Measurements from ENCODE around the gene TSPAN3. TPM values are rescaled to one million over a fixed set of nuclear protein-coding genes. Genes with fewer than 3 reads are reported as not detected.

The TSPAN3 gene
- total RNA-seq, 1 donor, result 182 TPM

DNA sequence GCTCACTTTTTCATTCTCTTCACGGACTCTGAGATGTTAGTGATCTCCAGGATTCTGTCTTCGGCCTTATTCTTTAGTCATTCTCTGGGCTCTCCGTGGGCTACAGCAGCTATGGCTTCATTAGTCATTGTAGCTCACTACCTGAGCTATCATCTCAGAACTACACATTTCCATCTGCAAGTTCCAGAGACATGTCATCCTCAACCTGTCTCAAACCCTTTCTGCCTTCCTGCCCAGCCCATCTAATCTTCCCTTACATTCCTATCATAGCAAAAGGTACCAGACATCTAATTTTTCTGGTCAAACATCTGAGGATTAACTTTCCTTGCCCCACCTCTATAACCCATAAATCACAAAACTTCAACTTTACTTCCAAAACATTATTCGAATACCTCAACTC, 13.2 kb downstream of the TSPAN3 start:
- no peak for DNase-seq (ENCODE audit: low read depth in 2 of 3, low spot score in 2 of 3)

DNA sequence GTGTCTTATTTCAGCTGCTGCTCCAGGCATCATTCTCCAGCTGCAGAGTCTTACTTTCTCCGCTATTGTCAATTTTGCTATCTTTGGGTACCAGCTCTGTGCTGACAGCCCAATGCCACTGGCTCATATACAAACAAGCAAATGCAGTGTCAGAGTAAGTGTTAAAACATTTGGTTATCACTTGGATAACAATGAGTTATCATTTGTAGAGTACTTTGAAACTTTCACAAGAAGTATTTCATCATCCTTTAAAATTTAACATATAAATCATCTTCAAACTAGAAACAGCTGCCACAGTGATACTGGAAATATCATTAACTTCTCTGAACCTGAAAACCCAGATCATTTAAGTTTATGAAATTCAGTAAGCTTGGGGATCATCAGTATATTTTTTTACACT, 13.8 kb downstream of the TSPAN3 start:
- DNase-seq (ENCODE audit: low read depth in 2 of 3, low spot score in 2 of 3), result no peak

DNA sequence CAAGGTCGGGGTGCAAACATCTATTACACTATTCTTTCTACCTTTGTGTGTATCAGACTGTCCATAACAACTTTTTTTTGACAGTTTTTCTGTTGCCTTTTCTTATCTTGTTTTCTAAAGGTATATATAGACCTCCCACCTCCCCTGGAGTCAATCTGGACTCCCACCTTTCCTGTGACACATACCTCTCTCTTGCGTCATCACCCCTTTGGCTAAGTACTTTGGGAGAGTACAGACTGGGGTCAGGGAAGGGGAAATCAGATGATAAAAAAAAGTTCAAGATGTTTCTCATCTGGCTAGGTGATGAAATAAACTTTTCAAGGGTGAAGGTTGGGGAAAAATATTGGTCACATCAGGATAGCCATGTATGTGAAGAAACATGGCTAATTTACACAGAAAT, 17.2 kb downstream of the TSPAN3 start:
- no peak for DNase-seq (ENCODE audit: low read depth in 2 of 3, low spot score in 2 of 3)

DNA sequence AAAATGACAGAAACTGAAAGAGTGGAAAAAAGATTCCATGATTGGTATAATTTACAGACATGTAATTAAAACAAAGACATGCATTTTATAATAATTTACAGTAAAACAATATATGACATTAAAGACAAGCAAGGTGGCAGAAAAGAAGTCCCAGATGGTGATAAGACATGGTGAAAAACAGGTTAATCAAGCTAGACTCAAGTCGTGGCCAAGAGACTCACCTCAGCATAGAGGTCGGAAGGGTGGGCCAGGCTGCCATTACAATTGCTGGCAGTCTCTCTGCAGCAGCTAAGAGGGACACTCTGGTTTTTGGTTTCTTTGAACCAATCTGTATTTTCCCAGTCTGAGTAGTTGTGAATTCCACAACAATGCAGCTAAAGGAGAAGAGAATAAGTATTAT, 18.4 kb downstream of the TSPAN3 start:
- DNase-seq (ENCODE audit: low read depth in 2 of 3, low spot score in 2 of 3), result no peak

DNA sequence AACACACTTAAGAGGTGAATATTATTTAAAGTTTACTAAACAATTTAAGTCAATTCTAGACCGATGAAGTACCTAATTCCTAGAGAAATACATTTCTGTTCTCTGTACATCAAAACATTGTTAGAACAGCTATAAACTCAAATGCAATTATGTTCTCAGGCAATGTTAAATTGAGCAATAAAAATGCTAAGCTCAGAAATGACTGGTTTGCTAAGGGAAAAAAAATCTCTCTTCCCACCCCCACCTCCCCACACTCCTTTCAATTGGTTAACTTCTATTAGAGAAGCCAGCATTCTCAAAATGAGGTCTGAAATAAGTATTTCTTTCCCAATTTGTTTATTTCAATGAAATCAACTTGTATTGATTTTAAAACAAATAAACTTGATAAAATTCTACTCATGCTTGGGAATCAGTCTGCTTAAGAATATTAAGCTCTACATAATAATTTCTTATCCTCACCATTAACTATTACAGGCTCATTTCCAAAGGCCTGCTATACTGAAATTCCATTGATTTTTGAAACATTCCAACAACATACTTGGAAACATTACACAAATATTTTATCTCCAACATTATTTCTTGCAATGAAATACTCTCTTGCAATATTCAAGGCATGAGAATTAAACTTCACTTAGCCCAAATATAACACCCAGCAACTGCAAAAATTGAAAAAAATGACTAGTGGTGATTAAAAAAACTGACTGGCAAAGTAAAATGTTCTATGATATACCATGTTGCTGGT, 22.6 kb downstream of the TSPAN3 start:
- DNase-seq (ENCODE audit: low read depth in 2 of 3, low spot score in 2 of 3), result no peak

DNA sequence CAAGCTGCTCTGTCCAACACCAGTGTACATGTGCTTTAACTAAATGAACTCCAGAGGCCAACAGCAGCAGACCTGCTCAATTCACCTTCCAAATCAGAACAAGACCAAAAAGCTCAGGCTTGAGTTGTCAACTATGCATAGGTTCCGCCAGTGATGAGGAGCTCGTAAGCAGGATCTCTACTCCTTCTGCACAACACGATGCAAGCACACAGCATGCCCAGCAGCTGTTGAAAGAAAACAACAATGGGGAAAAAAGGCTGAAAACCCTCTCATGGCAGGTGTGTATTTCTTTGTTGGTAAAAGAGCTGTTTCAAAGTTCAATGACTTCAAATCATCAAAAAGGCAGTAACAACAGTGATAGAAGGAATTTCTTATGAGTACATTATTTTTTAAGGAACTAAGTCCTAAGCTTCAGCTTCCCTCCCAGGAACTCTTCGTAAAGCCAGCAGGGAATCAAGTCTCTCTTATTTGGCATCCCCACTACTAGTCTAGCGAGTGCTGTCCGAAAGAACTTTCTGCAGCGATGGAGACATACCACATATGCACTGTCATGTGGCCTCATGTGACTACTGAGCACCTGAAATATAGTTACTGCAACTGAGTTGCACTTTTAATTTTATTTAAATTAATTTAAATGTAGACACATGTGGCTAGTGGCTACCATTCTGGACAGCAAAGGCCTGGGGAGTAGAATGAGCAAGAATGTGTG, 24.1 kb downstream of the TSPAN3 start:
- no peak for DNase-seq (ENCODE audit: low read depth in 2 of 3, low spot score in 2 of 3)

DNA sequence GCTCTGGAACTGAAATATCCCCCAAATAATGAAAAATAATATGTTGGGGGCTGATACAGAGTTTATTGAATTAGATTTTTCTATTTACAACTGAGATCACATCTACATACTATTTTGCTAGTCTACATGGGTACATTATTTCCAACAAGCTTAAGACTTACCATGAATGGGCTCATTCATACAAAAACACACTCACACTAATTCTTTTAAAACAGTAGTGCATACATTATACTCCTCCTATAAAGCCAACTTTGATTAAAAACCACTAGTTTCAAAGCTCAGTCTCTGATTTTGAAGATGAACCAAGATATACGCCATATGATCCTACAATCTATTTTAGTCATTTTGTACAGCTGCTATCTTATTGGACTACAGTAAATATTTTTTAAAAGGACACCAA, 24.9 kb downstream of the TSPAN3 start:
- no peak for DNase-seq (ENCODE audit: low read depth in 2 of 3, low spot score in 2 of 3)

DNA sequence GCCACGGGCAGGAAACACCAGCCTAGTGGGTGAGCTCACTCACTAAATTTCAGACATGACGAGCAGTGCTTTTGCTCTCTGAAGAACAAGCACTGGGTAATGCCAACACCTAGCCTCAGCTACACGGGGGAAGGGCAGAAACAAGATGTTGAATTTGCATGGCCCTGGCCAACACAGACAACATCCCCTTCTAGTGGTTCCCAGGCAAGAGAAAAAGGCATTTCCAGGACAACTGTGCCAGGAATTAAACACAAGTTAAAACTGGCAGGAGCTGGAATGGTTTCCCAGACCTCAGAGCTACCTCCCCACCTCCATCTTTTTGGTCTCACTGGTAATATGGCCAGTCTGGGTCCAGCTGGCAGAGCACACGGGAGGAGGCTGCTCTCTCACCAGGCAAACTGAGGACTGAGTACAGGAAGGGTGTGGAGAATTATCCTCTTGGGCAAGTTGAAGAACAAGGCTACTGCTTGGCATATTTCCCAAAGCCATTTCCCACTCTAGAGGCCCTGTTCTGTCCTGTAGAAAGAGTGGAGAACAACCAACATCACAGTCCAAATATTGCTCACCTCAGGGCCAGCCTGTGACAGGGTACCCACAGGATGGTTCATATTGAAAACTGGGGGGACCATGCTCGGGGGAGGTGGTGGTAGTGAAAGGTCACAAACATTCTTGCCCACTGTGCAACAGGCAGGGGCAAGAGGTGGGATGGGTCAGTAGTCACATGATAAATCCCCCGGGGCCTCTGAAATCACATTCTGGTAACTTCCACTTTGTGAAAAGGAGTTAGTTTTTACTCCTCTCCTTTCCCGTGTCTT, 26.5 kb downstream of the TSPAN3 start:
- DNase-seq (ENCODE audit: low read depth in 2 of 3, low spot score in 2 of 3), result no peak

DNA sequence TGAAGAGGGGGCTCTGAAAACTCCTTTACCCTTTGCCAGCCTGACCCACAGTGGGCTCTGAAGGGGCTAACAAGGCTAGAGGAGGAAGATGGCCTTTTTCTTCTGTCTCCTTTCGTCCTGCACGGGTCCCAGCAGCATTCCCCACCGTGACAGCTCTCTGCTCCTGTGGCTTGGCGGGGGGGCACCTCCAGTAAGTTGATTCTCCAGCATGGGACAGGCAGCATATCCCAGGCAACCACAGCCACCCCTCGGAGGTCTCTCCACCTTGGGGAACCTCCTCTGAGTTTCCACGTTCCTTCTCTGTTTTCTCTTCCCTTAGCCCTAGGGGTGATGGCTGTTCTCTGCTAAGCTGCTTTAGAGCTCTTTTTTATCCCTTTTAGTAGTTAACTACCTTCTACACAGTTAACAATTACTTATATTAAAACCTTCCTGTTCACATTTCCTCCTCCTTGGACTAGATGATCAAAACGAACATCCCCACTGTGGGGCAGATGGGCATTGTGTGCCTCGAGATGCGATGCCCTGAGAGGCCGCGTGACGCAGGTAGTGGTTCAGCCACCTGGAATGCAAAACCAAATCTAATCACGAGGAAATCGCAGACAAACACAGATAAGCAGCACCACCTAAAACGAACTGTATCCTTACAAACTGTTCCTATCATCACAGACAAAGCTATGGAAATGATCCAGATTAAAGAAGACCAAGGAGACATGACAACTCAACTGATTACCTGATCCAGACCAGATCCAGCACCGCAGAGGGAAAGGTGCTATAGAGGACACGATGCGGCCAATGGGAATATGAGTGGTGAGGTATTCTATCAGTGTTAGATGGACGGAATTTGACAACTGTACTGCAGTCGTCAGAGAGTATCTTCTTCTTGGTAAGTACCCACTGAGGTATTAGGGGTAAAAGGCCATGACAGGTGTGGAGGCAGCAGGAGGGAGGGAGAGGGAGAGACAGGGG, 27.7 kb downstream of the TSPAN3 start:
- DNase-seq (ENCODE audit: low read depth in 2 of 3, low spot score in 2 of 3), result no peak

DNA sequence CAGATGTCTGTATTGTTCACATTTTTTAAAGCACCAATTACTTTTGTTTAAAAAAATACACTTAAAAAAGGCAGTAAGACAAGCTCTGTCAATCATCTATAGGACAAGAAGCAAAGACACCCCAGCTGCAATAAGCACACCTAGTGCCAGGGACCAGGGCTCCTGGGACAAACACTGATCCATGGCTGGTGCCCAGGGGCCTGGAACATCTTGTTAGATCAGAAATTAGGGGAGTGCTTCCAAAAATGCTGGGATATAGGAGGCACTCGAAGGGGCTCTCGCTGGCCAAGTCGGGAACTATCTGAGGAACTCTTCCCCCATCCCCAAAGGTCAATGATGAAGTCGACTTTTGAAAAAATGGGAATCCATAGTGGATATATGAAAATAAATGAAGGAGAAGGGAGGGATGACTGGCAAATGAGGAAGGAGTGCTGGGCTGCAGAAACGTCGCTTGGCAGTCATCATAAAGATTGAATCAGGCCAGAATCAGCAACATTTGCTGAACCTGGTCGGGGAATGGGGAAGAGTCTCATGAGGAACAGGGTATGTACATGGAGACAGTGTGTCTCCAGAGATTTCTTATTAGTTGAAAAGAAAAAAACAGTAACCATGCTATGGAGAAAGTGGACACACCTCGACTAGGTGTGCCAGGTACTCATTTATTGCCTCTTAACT, 28.5 kb downstream of the TSPAN3 start:
- DNase-seq (ENCODE audit: low read depth in 2 of 3, low spot score in 2 of 3), result no peak

DNA sequence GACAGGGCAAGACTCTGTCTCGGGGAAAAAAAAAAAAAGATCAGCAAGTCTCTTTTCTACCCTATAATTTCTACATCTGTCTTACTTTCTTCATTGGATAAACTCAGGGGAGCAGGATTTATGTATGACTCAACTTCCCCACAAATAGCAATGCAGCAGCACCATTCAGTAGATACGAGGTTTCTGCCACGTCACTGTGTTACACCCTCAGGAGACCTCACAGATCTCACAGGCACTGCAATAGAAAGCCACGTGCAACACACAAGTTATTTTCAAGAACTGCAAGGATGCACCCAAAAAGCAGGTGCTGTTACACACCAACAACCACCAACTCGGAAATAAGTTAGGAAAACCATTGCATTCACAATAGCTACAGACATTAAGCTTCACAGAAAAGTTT, 30.2 kb downstream of the TSPAN3 start:
- no peak for DNase-seq (ENCODE audit: low read depth in 2 of 3, low spot score in 2 of 3)

DNA sequence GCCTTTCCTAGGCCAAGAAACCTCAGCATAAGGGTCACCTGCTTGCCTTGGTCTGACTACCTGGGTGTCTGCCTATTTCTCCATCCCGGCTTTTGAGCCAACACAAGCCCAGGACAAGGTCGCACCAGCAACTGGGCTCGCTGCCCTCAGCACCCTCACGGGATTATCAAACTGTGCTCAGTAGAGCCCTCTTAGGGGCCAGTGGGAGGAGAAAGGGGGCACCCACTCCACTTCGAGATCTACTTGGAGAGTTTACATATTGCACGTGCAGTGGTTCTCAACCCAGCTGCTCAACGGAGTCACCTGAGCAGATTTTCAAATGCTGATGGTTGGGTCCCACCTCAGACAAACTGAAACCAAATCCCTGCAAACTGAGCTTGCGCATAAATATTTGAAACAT, 31.1 kb downstream of the TSPAN3 start:
- DNase-seq (ENCODE audit: low read depth in 2 of 3, low spot score in 2 of 3), result no peak

DNA sequence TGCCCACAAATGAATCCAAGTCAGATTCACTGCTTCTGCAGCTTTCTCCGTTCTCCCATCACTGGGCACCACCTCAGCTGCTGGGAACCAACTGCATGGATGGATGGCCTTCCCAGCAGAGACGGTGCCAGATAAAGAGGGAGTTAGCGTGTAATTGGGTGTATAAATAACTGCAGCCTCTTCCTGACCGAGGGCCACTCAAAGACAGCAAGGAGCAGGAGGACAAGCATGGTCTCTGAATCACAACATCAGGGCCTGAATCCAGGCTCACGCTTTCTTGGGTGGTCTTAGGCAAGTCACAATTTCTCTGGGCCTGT, 31.7 kb downstream of the TSPAN3 start:
- no peak for DNase-seq (ENCODE audit: low read depth in 2 of 3, low spot score in 2 of 3)

DNA sequence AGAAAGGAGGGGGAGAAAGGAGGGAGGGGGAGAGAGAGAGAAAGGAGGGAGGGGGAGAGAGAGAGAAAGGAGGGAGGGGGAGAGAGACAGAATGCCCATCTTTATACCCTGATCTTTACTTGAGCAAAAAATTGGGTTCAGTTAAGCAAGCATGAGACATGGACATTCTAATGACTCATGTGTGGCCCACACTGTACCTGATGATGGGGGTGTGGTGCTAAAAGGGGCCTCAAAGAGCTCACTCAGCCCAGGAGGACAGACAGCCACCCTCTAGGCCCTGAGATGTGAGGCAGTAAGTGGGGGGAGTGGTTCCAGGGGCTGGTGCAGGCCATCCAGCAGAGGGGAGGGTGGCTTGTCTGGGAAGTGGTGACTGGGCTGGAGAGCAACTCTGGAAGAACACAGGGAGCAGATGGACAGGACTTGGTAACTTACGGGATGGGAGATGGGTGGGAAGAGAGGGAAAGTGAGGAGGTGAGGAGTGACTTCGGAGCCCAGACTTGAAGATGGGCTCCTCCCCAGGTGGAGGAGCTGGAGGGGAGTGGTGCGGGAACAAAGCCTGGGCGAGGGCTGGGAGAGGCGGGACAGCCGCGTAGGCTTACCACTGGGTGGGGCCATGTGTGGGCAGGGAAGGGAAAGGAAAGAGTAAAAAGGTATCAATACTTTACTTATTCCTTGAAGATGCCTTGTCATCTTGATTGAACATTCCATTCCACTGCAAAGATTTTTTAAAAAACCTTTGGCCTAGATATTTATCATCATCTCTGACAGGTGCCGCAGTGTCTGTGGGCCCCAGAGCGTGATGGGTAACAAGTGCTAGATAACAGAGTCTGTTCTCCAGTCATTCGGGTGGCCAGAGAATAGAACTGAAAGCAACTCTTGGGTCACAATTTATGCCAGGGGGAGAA, 32.3 kb downstream of the TSPAN3 start:
- DNase-seq (ENCODE audit: low read depth in 2 of 3, low spot score in 2 of 3), result no peak

DNA sequence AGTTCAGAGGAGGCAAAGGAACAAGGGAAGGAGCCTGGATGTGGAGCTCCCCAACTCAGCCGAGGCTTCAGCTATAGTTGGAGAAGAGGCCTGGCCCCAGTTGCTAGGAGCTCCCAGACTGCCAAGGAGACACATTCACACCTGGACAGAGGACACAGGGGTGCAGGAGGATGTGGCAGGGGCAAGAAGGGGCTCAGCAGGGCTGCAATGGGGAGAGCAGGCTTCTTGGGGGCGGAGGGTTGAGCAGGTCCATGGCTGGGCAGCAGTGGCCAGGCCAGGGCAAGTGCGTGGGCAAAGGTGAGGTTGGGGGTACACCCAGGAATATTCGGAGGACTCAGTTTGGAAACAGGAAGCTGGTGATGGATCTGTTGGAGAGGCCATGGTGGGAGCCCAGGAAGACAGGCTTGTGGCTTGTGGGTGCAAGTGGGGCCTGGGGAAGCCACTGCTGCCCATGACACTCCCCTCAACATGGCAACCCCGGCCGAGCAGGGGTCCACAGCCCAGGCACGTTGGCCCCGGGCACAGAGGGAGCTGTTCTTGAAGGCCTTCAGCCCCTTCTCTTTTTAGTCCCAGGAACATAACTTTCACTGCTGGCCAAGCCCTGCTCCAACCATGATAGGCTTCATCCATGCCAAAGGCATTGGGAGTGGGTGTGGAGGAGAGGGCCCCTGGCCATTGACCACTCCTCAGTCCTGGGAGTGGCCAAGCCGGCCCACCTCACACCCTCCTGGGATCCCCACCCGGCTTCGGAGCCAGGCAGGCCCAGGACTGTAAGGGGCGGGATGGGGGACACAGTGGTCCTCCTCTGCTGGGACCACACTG, 33.3 kb downstream of the TSPAN3 start:
- no peak for DNase-seq (ENCODE audit: low read depth in 2 of 3, low spot score in 2 of 3)

DNA sequence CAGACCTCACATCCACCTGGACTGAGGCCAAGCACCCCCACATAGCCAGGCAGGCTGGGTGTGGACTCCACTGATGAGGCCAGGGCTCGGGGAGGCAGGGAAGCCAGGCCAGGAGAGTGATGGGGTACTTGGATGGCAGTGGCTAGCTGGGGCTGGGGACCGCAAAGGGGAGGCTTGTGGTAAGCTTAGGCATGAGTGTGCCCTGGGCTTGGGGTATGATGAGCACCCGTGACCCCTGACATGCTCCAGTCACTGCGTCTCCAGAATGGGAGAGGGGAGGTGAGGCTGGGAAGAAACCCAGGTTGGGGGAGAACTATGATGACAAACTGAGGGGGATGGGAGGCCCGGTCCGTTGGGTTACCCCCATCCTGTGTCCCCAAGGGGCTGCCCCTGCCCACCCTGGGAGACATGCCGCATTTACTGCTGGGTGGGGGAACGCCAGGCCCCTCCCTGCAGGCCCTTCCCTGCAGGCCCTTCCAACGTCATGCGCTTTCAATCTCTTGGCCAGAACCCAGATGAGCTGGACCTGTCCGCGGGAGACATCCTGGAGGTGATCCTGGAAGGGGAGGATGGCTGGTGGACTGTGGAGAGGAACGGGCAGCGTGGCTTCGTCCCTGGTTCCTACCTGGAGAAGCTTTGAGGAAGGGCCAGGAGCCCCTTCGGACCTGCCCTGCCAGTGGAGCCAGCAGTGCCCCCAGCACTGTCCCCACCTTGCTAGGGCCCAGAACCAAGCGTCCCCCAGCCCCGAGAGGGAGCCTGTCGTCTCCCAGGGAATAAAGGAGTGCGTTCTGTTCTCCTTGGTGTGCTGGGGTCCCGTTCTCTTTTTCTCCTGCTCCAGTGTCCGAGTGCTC, 34.1 kb downstream of the TSPAN3 start:
- DNase-seq (ENCODE audit: low read depth in 2 of 3, low spot score in 2 of 3), result no peak

DNA sequence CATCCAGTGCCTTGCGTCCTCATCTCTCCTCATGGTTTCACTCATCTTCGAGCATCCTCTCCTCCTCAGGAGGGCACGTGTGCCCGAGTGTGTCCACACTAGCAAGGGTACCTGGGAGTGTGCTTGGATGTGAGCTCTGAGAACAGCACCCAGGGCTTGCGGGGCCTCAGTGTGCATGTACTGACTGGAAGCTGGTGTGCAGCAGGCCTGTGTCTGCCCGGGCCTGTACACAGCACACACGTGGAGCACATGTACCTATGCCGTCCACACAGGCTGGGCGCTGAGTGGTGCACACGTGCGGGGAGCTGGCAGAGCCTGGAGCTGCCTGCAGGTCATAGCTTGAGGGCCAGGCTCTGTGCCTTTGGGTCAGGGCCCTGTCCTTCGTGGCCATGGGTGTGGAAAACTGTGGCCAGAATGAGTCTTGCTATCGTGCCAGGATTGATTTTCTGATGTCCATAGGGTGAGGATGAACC, 34.9 kb downstream of the TSPAN3 start:
- DNase-seq (ENCODE audit: low read depth in 2 of 3, low spot score in 2 of 3), result no peak
